ENCODE measurements around the gene CFAP74.

The CFAP74 gene

GRCh38 chr1:1877865-1878436, 125.6 kb downstream of the CFAP74 start:
- Histone ChIP-seq H3K36me3 (ENCODE audit: control insufficient read depth, insufficient read depth, low read length) (no peaks in the 10 kb centered on the region), H4K8ac (ENCODE audit: low read depth, low read length) (no peak overlapping the region), H2BK5ac (ENCODE audit: low read length) (no peak overlapping the region), H2BK15ac (replicated peaks; ENCODE audit: low read depth) (no peak overlapping the region), H3K27ac (ENCODE audit: low read depth, low read length) (no peak overlapping the region), H3K4ac (ENCODE audit: low read depth, low read length) (no peak overlapping the region), H3K4me2 (ENCODE audit: low read length) (no peak overlapping the region), H3K79me1 (ENCODE audit: low read length) (peaks cover 2% of the 10 kb centered on the region), H3K79me2 (ENCODE audit: control insufficient read depth, insufficient read depth, low read length) (peaks cover 93% of the 10 kb centered on the region), H3K23ac (ENCODE audit: low read length) (no peak overlapping the region), H3K4me1 (ENCODE audit: control insufficient read depth, low read depth, low read length) (peaks cover 6% of the 10 kb centered on the region), H2BK120ac (ENCODE audit: low read depth, low read length) (no peak overlapping the region), H3K56ac (ENCODE audit: low read length) (no peak overlapping the region), H3K18ac (ENCODE audit: low read length) (no peak overlapping the region), H3K27me3 (ENCODE audit: insufficient read depth, low read length, poor library complexity) (no peaks in the 10 kb centered on the region), H4K5ac (ENCODE audit: low read length) (no peak overlapping the region), H3K4me3 (ENCODE audit: low read length) (no peak overlapping the region), H3K9ac (ENCODE audit: low read length) (no peak overlapping the region), H2AK5ac (ENCODE audit: low read length) (no peak overlapping the region)
- no peak for DNase-seq
- WGBS (ENCODE audit: extremely low coverage, insufficient coverage, low lambda C conversion rate): no CpG with 5 or more reads among the region's 5 CpGs

GRCh38 chr1:1876335-1876930, 127.2 kb downstream of the CFAP74 start:
- no peaks in the 10 kb centered on the region for H3K27me3 ChIP-seq (ENCODE audit: insufficient read depth, low read length, poor library complexity)
- no peak overlapping the region for H4K5ac ChIP-seq (ENCODE audit: low read length)
- peaks cover 94% of the 10 kb centered on the region for H3K79me2 ChIP-seq (ENCODE audit: control insufficient read depth, insufficient read depth, low read length)
- H3K56ac ChIP-seq (ENCODE audit: low read length): no peak overlapping the region
- H3K4me1 ChIP-seq (ENCODE audit: control insufficient read depth, low read depth, low read length): peaks cover 1% of the 10 kb centered on the region
- no peak overlapping the region for H3K18ac ChIP-seq (ENCODE audit: low read length)
- H3K23ac ChIP-seq (ENCODE audit: low read length): no peak overlapping the region
- WGBS (ENCODE audit: extremely low coverage, insufficient coverage, low lambda C conversion rate): no CpG with 5 or more reads among the region's 11 CpGs
- H3K4me3 ChIP-seq (ENCODE audit: low read length): no peak overlapping the region
- H3K79me1 ChIP-seq (ENCODE audit: low read length): peaks cover 4% of the 10 kb centered on the region
- no peak overlapping the region for H4K8ac ChIP-seq (ENCODE audit: low read depth, low read length)
- peak; percentile 58 for DNase-seq
- H3K36me3 ChIP-seq (ENCODE audit: control insufficient read depth, insufficient read depth, low read length): no peaks in the 10 kb centered on the region
- H3K27ac ChIP-seq (ENCODE audit: low read depth, low read length): no peak overlapping the region
- H3K9ac ChIP-seq (ENCODE audit: low read length): no peak overlapping the region
- H2BK120ac ChIP-seq (ENCODE audit: low read depth, low read length): no peak overlapping the region
- no peak overlapping the region for H2BK5ac ChIP-seq (ENCODE audit: low read length)
- no peak overlapping the region for H3K4ac ChIP-seq (ENCODE audit: low read depth, low read length)
- no peak overlapping the region for H2BK15ac ChIP-seq (replicated peaks; ENCODE audit: low read depth)
- H3K4me2 ChIP-seq (ENCODE audit: low read length): no peak overlapping the region
- no peak overlapping the region for H2AK5ac ChIP-seq (ENCODE audit: low read length)

- H3K9ac ChIP-seq (ENCODE audit: low read length): no peak overlapping the region
- no CpG with 5 or more reads among the region's 1 CpG for WGBS (ENCODE audit: extremely low coverage, insufficient coverage, low lambda C conversion rate)
Observed at GRCh38 chr1:1875932-1876331, 127.7 kb downstream of the CFAP74 start.

GRCh38 chr1:1874901-1875300, 128.7 kb downstream of the CFAP74 start:
- H2BK5ac ChIP-seq (ENCODE audit: low read length): no peak overlapping the region
- peaks cover 1% of the 10 kb centered on the region for H3K4me1 ChIP-seq (ENCODE audit: control insufficient read depth, low read depth, low read length)
- H3K79me2 ChIP-seq (ENCODE audit: control insufficient read depth, insufficient read depth, low read length): peaks cover 95% of the 10 kb centered on the region
- no peak overlapping the region for H3K18ac ChIP-seq (ENCODE audit: low read length)
- no peak overlapping the region for H2AK5ac ChIP-seq (ENCODE audit: low read length)
- H3K4ac ChIP-seq (ENCODE audit: low read depth, low read length): no peak overlapping the region
- H3K79me1 ChIP-seq (ENCODE audit: low read length): peaks cover 7% of the 10 kb centered on the region
- H3K23ac ChIP-seq (ENCODE audit: low read length): no peak overlapping the region
- no peak overlapping the region for H3K4me2 ChIP-seq (ENCODE audit: low read length)
- no peak for DNase-seq
- H4K8ac ChIP-seq (ENCODE audit: low read depth, low read length): no peak overlapping the region
- no peak overlapping the region for H3K9ac ChIP-seq (ENCODE audit: low read length)
- H2BK15ac ChIP-seq (replicated peaks; ENCODE audit: low read depth): no peak overlapping the region
- H3K4me3 ChIP-seq (ENCODE audit: low read length): no peak overlapping the region
- H4K5ac ChIP-seq (ENCODE audit: low read length): no peak overlapping the region
- no peaks in the 10 kb centered on the region for H3K27me3 ChIP-seq (ENCODE audit: insufficient read depth, low read length, poor library complexity)
- no CpG with 5 or more reads among the region's 7 CpGs for WGBS (ENCODE audit: extremely low coverage, insufficient coverage, low lambda C conversion rate)
- no peak overlapping the region for H2BK120ac ChIP-seq (ENCODE audit: low read depth, low read length)
- H3K56ac ChIP-seq (ENCODE audit: low read length): no peak overlapping the region
- H3K27ac ChIP-seq (ENCODE audit: low read depth, low read length): no peak overlapping the region
- H3K36me3 ChIP-seq (ENCODE audit: control insufficient read depth, insufficient read depth, low read length): no peaks in the 10 kb centered on the region

More at GRCh38 chr1:1875932-1876331, 127.7 kb downstream of the CFAP74 start:
- H3K23ac ChIP-seq (ENCODE audit: low read length): no peak overlapping the region
- H2BK5ac ChIP-seq (ENCODE audit: low read length): no peak overlapping the region
- H3K4me1 ChIP-seq (ENCODE audit: control insufficient read depth, low read depth, low read length): peaks cover 1% of the 10 kb centered on the region
- H3K56ac ChIP-seq (ENCODE audit: low read length): no peak overlapping the region
- peaks cover 94% of the 10 kb centered on the region for H3K79me2 ChIP-seq (ENCODE audit: control insufficient read depth, insufficient read depth, low read length)
- H3K79me1 ChIP-seq (ENCODE audit: low read length): peaks cover 6% of the 10 kb centered on the region
- no peaks in the 10 kb centered on the region for H3K27me3 ChIP-seq (ENCODE audit: insufficient read depth, low read length, poor library complexity)
- H3K18ac ChIP-seq (ENCODE audit: low read length): no peak overlapping the region
- DNase-seq: no peak
- H3K4me2 ChIP-seq (ENCODE audit: low read length): no peak overlapping the region
- H3K4me3 ChIP-seq (ENCODE audit: low read length): no peak overlapping the region
- H3K36me3 ChIP-seq (ENCODE audit: control insufficient read depth, insufficient read depth, low read length): no peaks in the 10 kb centered on the region
- no peak overlapping the region for H2AK5ac ChIP-seq (ENCODE audit: low read length)
- H4K8ac ChIP-seq (ENCODE audit: low read depth, low read length): no peak overlapping the region
- no peak overlapping the region for H2BK15ac ChIP-seq (replicated peaks; ENCODE audit: low read depth)
- H2BK120ac ChIP-seq (ENCODE audit: low read depth, low read length): no peak overlapping the region
- no peak overlapping the region for H4K5ac ChIP-seq (ENCODE audit: low read length)
- no peak overlapping the region for H3K27ac ChIP-seq (ENCODE audit: low read depth, low read length)
- H3K4ac ChIP-seq (ENCODE audit: low read depth, low read length): no peak overlapping the region

GRCh38 chr1:1873186-1873585, 130.4 kb downstream of the CFAP74 start:
- Histone ChIP-seq H3K79me2 (ENCODE audit: control insufficient read depth, insufficient read depth, low read length) (peaks cover 94% of the 10 kb centered on the region), H3K4me1 (ENCODE audit: control insufficient read depth, low read depth, low read length) (peaks cover 1% of the 10 kb centered on the region), H2BK5ac (ENCODE audit: low read length) (no peak overlapping the region), H3K4me2 (ENCODE audit: low read length) (no peak overlapping the region), H3K23ac (ENCODE audit: low read length) (no peak overlapping the region), H2AK5ac (ENCODE audit: low read length) (no peak overlapping the region), H3K18ac (ENCODE audit: low read length) (no peak overlapping the region), H2BK120ac (ENCODE audit: low read depth, low read length) (no peak overlapping the region), H3K79me1 (ENCODE audit: low read length) (peaks cover 6% of the 10 kb centered on the region), H3K36me3 (ENCODE audit: control insufficient read depth, insufficient read depth, low read length) (no peaks in the 10 kb centered on the region), H3K4ac (ENCODE audit: low read depth, low read length) (no peak overlapping the region), H3K9ac (ENCODE audit: low read length) (no peak overlapping the region), H4K8ac (ENCODE audit: low read depth, low read length) (no peak overlapping the region), H2BK15ac (replicated peaks; ENCODE audit: low read depth) (no peak overlapping the region), H3K4me3 (ENCODE audit: low read length) (no peak overlapping the region), H3K56ac (ENCODE audit: low read length) (no peak overlapping the region), H4K5ac (ENCODE audit: low read length) (no peak overlapping the region), H3K27ac (ENCODE audit: low read depth, low read length) (no peak overlapping the region), H3K27me3 (ENCODE audit: insufficient read depth, low read length, poor library complexity) (no peaks in the 10 kb centered on the region)
- no peak for DNase-seq
- WGBS (ENCODE audit: extremely low coverage, insufficient coverage, low lambda C conversion rate): no CpG with 5 or more reads among the region's 2 CpGs
